Measurements from ENCODE around the gene NDUFB7. TPM values are rescaled to one million over a fixed set of nuclear protein-coding genes. Genes with fewer than 3 reads are reported as not detected.

The NDUFB7 gene
- total and polyA plus RNA-seq, 2 of the 8 experiments (the other 6 are each of a cell fraction or from before 2014, with no cell fraction given), result 151 to 740 TPM

DNA sequence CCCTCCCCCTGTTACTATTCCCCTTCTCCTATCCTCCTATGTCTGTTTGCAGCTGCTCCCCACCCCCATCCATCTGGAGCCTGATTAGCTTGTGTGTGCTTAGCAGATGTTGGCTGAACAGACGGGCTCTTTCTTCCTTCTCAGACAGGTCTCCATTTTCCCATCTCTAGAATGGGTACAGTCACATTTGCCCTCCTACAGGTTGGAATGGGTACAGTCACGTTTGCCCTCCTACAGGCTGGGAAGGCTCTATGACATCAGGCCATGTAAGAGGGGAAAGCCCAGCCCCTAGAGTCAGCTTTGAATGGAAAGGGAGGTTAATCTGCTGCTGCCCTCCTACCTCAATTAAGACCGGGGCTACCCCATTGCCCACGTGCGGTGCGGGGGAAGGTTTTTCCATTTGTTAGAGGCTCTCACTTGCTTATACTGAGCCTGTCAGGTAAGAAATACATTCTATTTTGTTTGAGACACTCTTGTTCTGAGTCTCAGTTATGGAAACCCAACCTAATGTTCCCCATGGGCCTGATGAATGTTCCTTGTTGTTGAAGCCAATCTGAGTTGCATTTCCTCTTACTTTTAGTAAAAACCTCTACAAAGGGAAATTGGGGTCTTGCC, 8.9 kb upstream of the NDUFB7 start:
- Histone ChIP-seq H3K36me3 (ENCODE audit: control insufficient read depth in 2 of 4, insufficient read depth in 4 of 4, low read length in 3 of 4) (no peaks in the 10 kb centered on the region), H3K79me1 (ENCODE audit: low read depth, low read length) (no peaks in the 10 kb centered on the region), H3K23ac (ENCODE audit: insufficient read length) (no peak overlapping the region), H2AFZ (ENCODE audit: low read length) (no peak overlapping the region), H4K5ac (ENCODE audit: insufficient read length, low read depth, low read length) (no peak overlapping the region), H4K91ac (replicated peaks; ENCODE audit: insufficient read length, low read length) (no peak overlapping the region), H2BK5ac (ENCODE audit: low read depth, low read length) (no peak overlapping the region), H3K4me2 (ENCODE audit: insufficient read depth in 1 of 2, low read depth in 2 of 2, low read length in 2 of 2) (no peak overlapping the region), H3K4me1 (replicated peaks in 1 of 4; ENCODE audit: control insufficient read depth in 3 of 4, insufficient read depth in 4 of 4, low read length in 3 of 4) (no peaks in the 10 kb centered on the region), H3K18ac (ENCODE audit: extremely low read depth, low read length) (no peak overlapping the region), H3K23me2 (ENCODE audit: low read depth, low read length) (no peaks in the 10 kb centered on the region), H3K27me3 (replicated peaks in 1 of 4; ENCODE audit: control insufficient read depth in 3 of 4, extremely low read depth in 1 of 4, insufficient read depth in 3 of 4, low read length in 3 of 4) (no peaks in the 10 kb centered on the region), H3K9me3 (ENCODE audit: insufficient read depth in 2 of 2, low read depth in 1 of 2, low read length in 1 of 2) (no peaks in the 10 kb centered on the region; a peak in 1 of 4 replicates), H2BK12ac (ENCODE audit: low read depth, low read length) (no peak overlapping the region), H3K79me2 (ENCODE audit: control insufficient read depth in 1 of 2, insufficient read depth in 2 of 2, low read length in 2 of 2) (no peaks in the 10 kb centered on the region), H3K14ac (ENCODE audit: insufficient read length) (no peak overlapping the region), H3K56ac (replicated peaks; ENCODE audit: insufficient read length, low read depth, low read length) (no peak overlapping the region), H2BK20ac (ENCODE audit: low read length) (no peak overlapping the region), H2AK5ac (ENCODE audit: low read depth, low read length) (no peak overlapping the region), H3K4ac (replicated peaks; ENCODE audit: insufficient read length, low read depth, low read length) (no peak overlapping the region), H4K20me1 (replicated peaks in 1 of 2; ENCODE audit: control insufficient read depth in 1 of 2, insufficient read depth in 2 of 2, low read length in 2 of 2) (no peaks in the 10 kb centered on the region), H3K9ac (replicated peaks in 1 of 4; ENCODE audit: extremely low read depth in 1 of 4, low read depth in 3 of 4, low read length in 3 of 4) (no peak overlapping the region), H2BK15ac (ENCODE audit: low read length) (no peak overlapping the region), H2BK120ac (replicated peaks; ENCODE audit: low read depth, low read length) (no peak overlapping the region), H3K27ac (ENCODE audit: low read depth, low read length) (no peak overlapping the region), H4K8ac (ENCODE audit: extremely low read depth, insufficient read depth, low read length) (no peak overlapping the region), H3K4me3 (ENCODE audit: extremely low read depth in 1 of 4, insufficient read depth in 2 of 4, low read depth in 3 of 4, low read length in 4 of 4) (no peak overlapping the region)
- ChIA-PET POLR2A (ENCODE audit: partially characterized antibody) (no interaction called here), CTCF (ENCODE audit: partially characterized antibody) (interaction anchor here (1.2 to 10.8 kb wide), 2 partner anchors 24 to 106 kb away, joined by 3 to 149 read pairs; partner anchors contain the start of gene ZNF333)
- FAIRE-seq, result no peak
- no peak for DNase-seq (ENCODE audit: low read depth in 1 of 2, low spot score in 2 of 2)
- 73% methylated on average over 6 of the region's 6 CpGs; no CpG with 5 or more reads in 1 of the 2 experiments for WGBS, 2 experiments (ENCODE audit: extremely low coverage in 1 of 2, insufficient coverage in 1 of 2, insufficient read length in 1 of 2, insufficient replicate concordance in 2 of 2, low coverage in 1 of 2, low lambda C conversion rate in 2 of 2, missing lambda C conversion rate in 1 of 2)
- peak in 1 of 2 experiments; percentile 33; a peak in 1 of 4 replicates for TF ChIP-seq HDAC2 (IDR thresholded peaks at IDR 0.05; ENCODE audit: borderline replicate concordance in 1 of 2, low read depth in 2 of 2, low read length in 2 of 2)

Data from H1 (cell line).